Uterus (tissue), 2 donors: ENCODE measurements around the gene FBXL22.

Source experiments
- POLR2A ChIP-seq, 2 donors: fragments of 450-650 bp; IDR thresholded peaks; one replicate each; pipeline ENCODE4 v1.6.1; 2016; ENCODE audit warnings: antibody characterized with exemption in 2 of 2, mild to moderate bottlenecking in 1 of 2, moderate library complexity in 1 of 2
- TF ChIP-seq, protein P1 (sequence below), 4 experiments: fragments of 200-600 bp in 2 of 4; fragments of 450-650 bp in 2 of 4; sonication (generic) in 2 of 4; IDR thresholded peaks; one replicate each; pipeline ENCODE4 v1.5.1; 2016 to 2019; ENCODE audit warnings: antibody characterized with exemption in 4 of 4, mild to moderate bottlenecking in 2 of 4, moderate library complexity in 1 of 4

DNA sequence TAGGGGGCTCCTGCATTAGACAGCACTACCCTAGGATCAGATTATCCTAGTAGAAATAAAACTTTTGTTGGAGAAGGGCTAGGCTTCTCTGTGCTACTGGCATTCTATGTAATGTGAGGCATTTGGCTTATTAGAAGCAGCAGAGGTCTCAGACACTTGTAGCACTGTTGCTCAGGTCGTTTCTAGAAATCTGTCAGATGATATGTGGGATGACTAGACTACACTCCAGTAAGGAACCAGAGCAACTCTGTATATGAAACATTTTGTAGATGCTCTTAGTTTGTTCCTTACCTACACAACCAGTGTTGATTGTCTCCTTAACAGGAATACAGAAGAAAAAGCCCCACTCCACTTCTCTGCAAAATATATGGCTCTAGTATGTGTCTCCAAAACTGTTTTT is 21.9 kb upstream of the FBXL22 start:
- TF ChIP-seq POLR2A (IDR thresholded peaks at IDR 0.05) = no peak
- TF ChIP-seq, protein P1, sequence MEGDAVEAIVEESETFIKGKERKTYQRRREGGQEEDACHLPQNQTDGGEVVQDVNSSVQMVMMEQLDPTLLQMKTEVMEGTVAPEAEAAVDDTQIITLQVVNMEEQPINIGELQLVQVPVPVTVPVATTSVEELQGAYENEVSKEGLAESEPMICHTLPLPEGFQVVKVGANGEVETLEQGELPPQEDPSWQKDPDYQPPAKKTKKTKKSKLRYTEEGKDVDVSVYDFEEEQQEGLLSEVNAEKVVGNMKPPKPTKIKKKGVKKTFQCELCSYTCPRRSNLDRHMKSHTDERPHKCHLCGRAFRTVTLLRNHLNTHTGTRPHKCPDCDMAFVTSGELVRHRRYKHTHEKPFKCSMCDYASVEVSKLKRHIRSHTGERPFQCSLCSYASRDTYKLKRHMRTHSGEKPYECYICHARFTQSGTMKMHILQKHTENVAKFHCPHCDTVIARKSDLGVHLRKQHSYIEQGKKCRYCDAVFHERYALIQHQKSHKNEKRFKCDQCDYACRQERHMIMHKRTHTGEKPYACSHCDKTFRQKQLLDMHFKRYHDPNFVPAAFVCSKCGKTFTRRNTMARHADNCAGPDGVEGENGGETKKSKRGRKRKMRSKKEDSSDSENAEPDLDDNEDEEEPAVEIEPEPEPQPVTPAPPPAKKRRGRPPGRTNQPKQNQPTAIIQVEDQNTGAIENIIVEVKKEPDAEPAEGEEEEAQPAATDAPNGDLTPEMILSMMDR (IDR thresholded peaks at IDR 0.05) = no peak
